ENCODE measurements around the gene ZNF615. TPM values are rescaled to one million over a fixed set of nuclear protein-coding genes. Genes with fewer than 3 reads are reported as not detected.
"Not testable (repeated sequence)": the region's sequence is repeated elsewhere in the genome, so short reads cannot be mapped to it uniquely, and the experiment has no call there.

The ZNF615 gene
- 1.3 and 5.2 TPM in 2 replicates for total RNA-seq (2014; rRNA removed; shearing (Covaris generic); ENCODE audit: low replicate concordance)

GRCh38 chr19:52007806-52008557, at the start of gene ZNF615:
TSS of gene ZNF615 (minus strand) at chr19:52008211. CDS start at chr19:52003711, 4,500 bp downstream.
- in situ Hi-C loops (cut with HindIII; ENCODE audit: low pct_unique_long_range_greater_than_20kb, low sequenced_read_pairs): no loop called here
- peak; percentile 85 for DNase-seq (ENCODE audit: low read depth)

- in situ Hi-C loops (cut with HindIII; ENCODE audit: low pct_unique_long_range_greater_than_20kb, low sequenced_read_pairs); DNase-seq (ENCODE audit: low read depth): not testable (repeated sequence)
Measured at GRCh38 chr19:52056480-52056879, 48.5 kb upstream of the ZNF615 start.

GRCh38 chr19:52051736-52052135, 43.7 kb upstream of the ZNF615 start:
- in situ Hi-C loops (cut with HindIII; ENCODE audit: low pct_unique_long_range_greater_than_20kb, low sequenced_read_pairs); DNase-seq (ENCODE audit: low read depth): not testable (repeated sequence)

- in situ Hi-C loops (cut with HindIII; ENCODE audit: low pct_unique_long_range_greater_than_20kb, low sequenced_read_pairs): no loop called here
Measured at GRCh38 chr19:52048555-52049501, 40.8 kb upstream of the ZNF615 start, which contains the start of gene ZNF432. TSS of gene ZNF432 (minus strand) at chr19:52048838. CDS start at chr19:52046868, 1,970 bp downstream.

GRCh38 chr19:52039169-52039568, 31.2 kb upstream of the ZNF615 start:
- in situ Hi-C loops (cut with HindIII; ENCODE audit: low pct_unique_long_range_greater_than_20kb, low sequenced_read_pairs): no loop called here

More at GRCh38 chr19:52048555-52049501, 40.8 kb upstream of the ZNF615 start, which contains the start of gene ZNF432:
- DNase-seq (ENCODE audit: low read depth): peak; percentile 93

GRCh38 chr19:52034051-52034728, 26.2 kb upstream of the ZNF615 start:
- in situ Hi-C loops (cut with HindIII; ENCODE audit: low pct_unique_long_range_greater_than_20kb, low sequenced_read_pairs): no loop called here
- DNase-seq (ENCODE audit: low read depth): peak; percentile 38

More at GRCh38 chr19:52039169-52039568, 31.2 kb upstream of the ZNF615 start:
- DNase-seq (ENCODE audit: low read depth): no peak

GRCh38 chr19:52028780-52029123, 20.7 kb upstream of the ZNF615 start:
- DNase-seq (ENCODE audit: low read depth): no peak

GRCh38 chr19:52028027-52028779, 20.2 kb upstream of the ZNF615 start, which contains the start of gene ZNF614:
TSS of gene ZNF614 (minus strand) at chr19:52028379. CDS start at chr19:52025745, 2,634 bp downstream.
- in situ Hi-C loops (cut with HindIII; ENCODE audit: low pct_unique_long_range_greater_than_20kb, low sequenced_read_pairs): no loop called here
- peak; percentile 90 for DNase-seq (ENCODE audit: low read depth)

More at GRCh38 chr19:52028780-52029123, 20.7 kb upstream of the ZNF615 start:
- in situ Hi-C loops (cut with HindIII; ENCODE audit: low pct_unique_long_range_greater_than_20kb, low sequenced_read_pairs): no loop called here

- in situ Hi-C loops (cut with HindIII; ENCODE audit: low pct_unique_long_range_greater_than_20kb, low sequenced_read_pairs); DNase-seq (ENCODE audit: low read depth): not testable (repeated sequence)
Measured at GRCh38 chr19:52026255-52026990, 18.4 kb upstream of the ZNF615 start.

GRCh38 chr19:52024478-52024877, 16.5 kb upstream of the ZNF615 start:
- DNase-seq (ENCODE audit: low read depth); in situ Hi-C loops (cut with HindIII; ENCODE audit: low pct_unique_long_range_greater_than_20kb, low sequenced_read_pairs): not testable (repeated sequence)

- DNase-seq (ENCODE audit: low read depth): no peak
- in situ Hi-C loops (cut with HindIII; ENCODE audit: low pct_unique_long_range_greater_than_20kb, low sequenced_read_pairs): no loop called here
Measured at GRCh38 chr19:52022193-52022592, 14.2 kb upstream of the ZNF615 start.

GRCh38 chr19:52020506-52020905, 12.5 kb upstream of the ZNF615 start:
- in situ Hi-C loops (cut with HindIII; ENCODE audit: low pct_unique_long_range_greater_than_20kb, low sequenced_read_pairs): no loop called here
- no peak for DNase-seq (ENCODE audit: low read depth)

GRCh38 chr19:52010674-52011073, 2.7 kb upstream of the ZNF615 start:
- in situ Hi-C loops (cut with HindIII; ENCODE audit: low pct_unique_long_range_greater_than_20kb, low sequenced_read_pairs): no loop called here

GRCh38 chr19:52007451-52007805, 583 bp downstream of the ZNF615 start:
- peak; percentile 44 for DNase-seq (ENCODE audit: low read depth)
- in situ Hi-C loops (cut with HindIII; ENCODE audit: low pct_unique_long_range_greater_than_20kb, low sequenced_read_pairs): no loop called here

More at GRCh38 chr19:52010674-52011073, 2.7 kb upstream of the ZNF615 start:
- DNase-seq (ENCODE audit: low read depth): no peak

- in situ Hi-C loops (cut with HindIII; ENCODE audit: low pct_unique_long_range_greater_than_20kb, low sequenced_read_pairs): no loop called here
Measured at GRCh38 chr19:51994048-51994644, 13.9 kb downstream of the ZNF615 start.

GRCh38 chr19:51993422-51993821, 14.6 kb downstream of the ZNF615 start:
- DNase-seq (ENCODE audit: low read depth): no peak
- in situ Hi-C loops (cut with HindIII; ENCODE audit: low pct_unique_long_range_greater_than_20kb, low sequenced_read_pairs): no loop called here

More at GRCh38 chr19:51994048-51994644, 13.9 kb downstream of the ZNF615 start:
- peak; percentile 33 for DNase-seq (ENCODE audit: low read depth)

All from Caki2 (cell line).